Measurements from ENCODE around the gene CDH4. TPM values are rescaled to one million over a fixed set of nuclear protein-coding genes. Genes with fewer than 3 reads are reported as not detected.

The CDH4 gene
- total and polyA plus RNA-seq, 2 of the 8 experiments (the other 6 are each of a cell fraction or from before 2014, with no cell fraction given), result 4.3 to 7.9 TPM

DNA sequence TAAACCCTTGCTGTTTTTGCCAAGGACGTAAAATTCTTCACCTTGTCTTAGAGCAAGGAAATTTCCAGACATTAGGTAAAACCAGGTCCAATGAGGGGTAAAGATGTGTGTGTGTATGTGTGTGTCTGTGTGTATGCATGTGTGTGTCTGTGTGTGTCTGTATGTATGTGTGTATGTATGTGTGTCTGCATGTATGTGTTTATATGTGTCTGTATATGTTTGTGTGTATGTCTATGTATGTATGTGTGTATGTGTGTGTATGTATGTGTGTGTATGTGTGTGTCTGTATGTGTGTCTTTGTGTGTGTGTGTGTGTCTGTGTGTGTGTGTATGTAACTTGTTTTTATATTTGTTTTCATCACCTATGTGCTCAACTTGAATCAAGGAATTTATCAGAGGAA is 439.9 kb downstream of the CDH4 start:
- no peak overlapping the region for H2BK5ac ChIP-seq (ENCODE audit: low read depth, low read length)
- no peak overlapping the region for H2AK5ac ChIP-seq (ENCODE audit: low read depth, low read length)
- 0 out of 7 replicates have a peak, but pooled peaks cover 0 to 7% (median 1%) of the 10 kb centered on the region in 4 experiments for H3K27me3 ChIP-seq (replicated peaks in 1 of 4; ENCODE audit: control insufficient read depth in 3 of 4, extremely low read depth in 1 of 4, insufficient read depth in 3 of 4, low read length in 3 of 4)
- H3K4me1 ChIP-seq (replicated peaks in 1 of 4; ENCODE audit: control insufficient read depth in 3 of 4, insufficient read depth in 4 of 4, low read length in 3 of 4), result 0 out of 7 replicates have a peak, but pooled peaks cover 0 to 2% (median 0%) of the 10 kb centered on the region in 4 experiments
- TF ChIP-seq HDAC6 (IDR thresholded peaks at IDR 0.05; ENCODE audit: low read depth, low read length) (no peak), KDM1A (IDR thresholded peaks at IDR 0.05; ENCODE audit: borderline replicate concordance, low read length) (no peak)
- no peak overlapping the region for H3K27ac ChIP-seq (ENCODE audit: low read depth, low read length)
- no peak overlapping the region for H2BK120ac ChIP-seq (replicated peaks; ENCODE audit: low read depth, low read length)
- no peak overlapping the region for H4K8ac ChIP-seq (ENCODE audit: extremely low read depth, insufficient read depth, low read length)
- H4K91ac ChIP-seq (replicated peaks; ENCODE audit: insufficient read length, low read length), result no peak overlapping the region
- ChIA-PET POLR2A (ENCODE audit: partially characterized antibody) (no interaction called here), CTCF (ENCODE audit: partially characterized antibody) (interaction anchor here (0.6 kb wide), 1 partner anchor 887 kb away, joined by 3 read pairs; no protein-coding TSS in a partner anchor)
- no peak overlapping the region for H3K4me2 ChIP-seq (ENCODE audit: insufficient read depth in 1 of 2, low read depth in 2 of 2, low read length in 2 of 2)
- no peaks in the 10 kb centered on the region for H3K9me3 ChIP-seq (ENCODE audit: insufficient read depth in 2 of 2, low read depth in 1 of 2, low read length in 1 of 2)
- H3K18ac ChIP-seq (ENCODE audit: extremely low read depth, low read length), result no peak overlapping the region
- no peak for FAIRE-seq
- WGBS, 2 experiments (ENCODE audit: extremely low coverage in 1 of 2, insufficient coverage in 1 of 2, insufficient read length in 1 of 2, insufficient replicate concordance in 2 of 2, low coverage in 1 of 2, low lambda C conversion rate in 2 of 2, missing lambda C conversion rate in 1 of 2), result 100% methylated on average over 1 of the region's 1 CpG; no CpG with 5 or more reads in 1 of the 2 experiments
- H3K36me3 ChIP-seq (ENCODE audit: control insufficient read depth in 2 of 4, insufficient read depth in 4 of 4, low read length in 3 of 4), result no peaks in the 10 kb centered on the region
- H3K56ac ChIP-seq (replicated peaks; ENCODE audit: insufficient read length, low read depth, low read length), result peak overlapping the region; percentile 73
- no peak overlapping the region for H4K5ac ChIP-seq (ENCODE audit: insufficient read length, low read depth, low read length)
- H2BK20ac ChIP-seq (ENCODE audit: low read length), result no peak overlapping the region
- H2AFZ ChIP-seq (ENCODE audit: low read length), result no peak overlapping the region
- no peak overlapping the region for H3K14ac ChIP-seq (ENCODE audit: insufficient read length)
- DNase-seq (ENCODE audit: low read depth in 1 of 2, low spot score in 2 of 2), result no peak
- no peak overlapping the region for H2BK15ac ChIP-seq (ENCODE audit: low read length)
- H3K4ac ChIP-seq (replicated peaks; ENCODE audit: insufficient read length, low read depth, low read length), result no peak overlapping the region
- H3K23ac ChIP-seq (ENCODE audit: insufficient read length), result no peak overlapping the region
- H3K9ac ChIP-seq (replicated peaks in 1 of 4; ENCODE audit: extremely low read depth in 1 of 4, low read depth in 3 of 4, low read length in 3 of 4), result no peak overlapping the region
- no peak overlapping the region for H3K4me3 ChIP-seq (ENCODE audit: extremely low read depth in 1 of 4, insufficient read depth in 2 of 4, low read depth in 3 of 4, low read length in 4 of 4)
- H4K20me1 ChIP-seq (replicated peaks in 1 of 2; ENCODE audit: control insufficient read depth in 1 of 2, insufficient read depth in 2 of 2, low read length in 2 of 2), result peaks cover 0 to 3% of the 10 kb centered on the region in 2 experiments
- H2BK12ac ChIP-seq (ENCODE audit: low read depth, low read length), result no peak overlapping the region
- peaks cover 5% of the 10 kb centered on the region; the same call in 1 of the 2 replicates for H3K23me2 ChIP-seq (ENCODE audit: low read depth, low read length)
- no peaks in the 10 kb centered on the region for H3K79me1 ChIP-seq (ENCODE audit: low read depth, low read length)
- H3K79me2 ChIP-seq (ENCODE audit: control insufficient read depth in 1 of 2, insufficient read depth in 2 of 2, low read length in 2 of 2), result no peaks in the 10 kb centered on the region

Measured in H1 (cell line).